Stimulated activated CD8-positive, alpha-beta memory T cell treated with anti-CD3 and anti-CD28 coated beads, Interleukin-12 subunit alpha, Interleukin-12 subunit beta, amount 100 ng/mL, for 24 hours (primary cell): ENCODE measurements around the gene KIF13A.
"Not testable (repeated sequence)": the region's sequence is repeated elsewhere in the genome, so short reads cannot be mapped to it uniquely, and the experiment has no call there.

Experiments used
- DNase-seq: peaks from one replicate; pipeline ENCODE4 v3.0.0-alpha.2; 2020; ENCODE audit errors: extremely low read depth

The KIF13A gene

GRCh38 chr6:17968876-17969275 is 18.6 kb downstream of the KIF13A start:
- no peak for DNase-seq

DNA sequence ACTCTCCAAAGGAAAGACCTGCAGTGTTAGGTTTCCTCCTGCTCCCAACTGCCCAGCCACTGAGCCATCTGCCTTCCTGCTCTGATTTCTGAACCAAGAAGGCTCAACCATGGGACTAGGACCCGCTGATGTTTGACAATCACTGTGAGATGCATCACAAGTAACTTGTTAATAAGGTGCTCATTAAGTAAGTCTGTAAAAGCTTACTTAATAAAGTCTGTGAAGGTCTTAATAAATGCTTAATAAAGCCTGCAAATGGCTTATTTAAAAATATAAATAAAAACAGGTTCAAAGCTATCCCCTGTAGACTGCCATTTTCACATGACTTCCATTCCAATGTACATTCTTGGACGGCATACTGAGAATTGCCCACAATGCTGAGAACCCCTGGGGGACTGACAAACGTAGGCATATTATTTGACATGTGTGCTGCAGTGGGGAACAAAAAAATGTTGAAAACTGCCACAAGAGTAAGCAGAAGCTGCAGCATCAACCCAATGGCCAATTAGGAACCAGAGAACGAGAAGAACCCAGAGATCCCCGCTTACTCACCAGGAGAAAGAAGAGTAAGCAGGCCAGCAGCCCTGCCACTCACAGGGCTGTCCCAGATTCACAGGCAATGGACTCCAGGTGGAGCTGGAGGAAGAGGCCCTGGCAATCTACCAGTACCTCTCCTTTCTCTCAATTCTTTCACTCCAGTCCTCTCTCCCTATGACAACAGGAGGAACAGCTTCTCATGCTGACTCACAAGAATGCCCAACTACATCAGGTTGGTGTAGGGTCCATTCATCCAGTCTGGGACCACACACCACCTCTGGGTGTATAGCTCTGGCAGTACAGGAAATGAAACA is 19.5 kb downstream of the KIF13A start:
- DNase-seq, result no peak

DNA sequence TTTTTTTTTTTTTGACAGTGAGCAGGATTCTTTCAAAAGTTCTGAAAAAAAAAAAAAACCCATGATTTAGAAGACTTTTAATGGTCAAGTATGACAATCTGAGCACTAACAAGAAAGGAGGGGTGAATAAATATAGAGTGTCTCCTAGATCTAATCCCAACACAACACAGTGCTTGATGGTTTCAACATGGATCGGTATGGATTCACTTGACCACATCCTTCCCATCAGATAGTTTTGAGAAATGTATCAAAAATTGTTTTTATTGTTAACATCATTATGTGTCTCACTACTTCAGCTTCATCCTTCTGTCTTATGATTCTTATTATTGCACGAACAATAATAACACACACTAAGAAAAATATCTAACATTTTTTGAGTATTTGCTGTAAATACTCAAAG is 21.0 kb downstream of the KIF13A start:
- DNase-seq, result no peak

GRCh38 chr6:17965397-17965796 is 22.0 kb downstream of the KIF13A start:
- no peak for DNase-seq

DNA sequence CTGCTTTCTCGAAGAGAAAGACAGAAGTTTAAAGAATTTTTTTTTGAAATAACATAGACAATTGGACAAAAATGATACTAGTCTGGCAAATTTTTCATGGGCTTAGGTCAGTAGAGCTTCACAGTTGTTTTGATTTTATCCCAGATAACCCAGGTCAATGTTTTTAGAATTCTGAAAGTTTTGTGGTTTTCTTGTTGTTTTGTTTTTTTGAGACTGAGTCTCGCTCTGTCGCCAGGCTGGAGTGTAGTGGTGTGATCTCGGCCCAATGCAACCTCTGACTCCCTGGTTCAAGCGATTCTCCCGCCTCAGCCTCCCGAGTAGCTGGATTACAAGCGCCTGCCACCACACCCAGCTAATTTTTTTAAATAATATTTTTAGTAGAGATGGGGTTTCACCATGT is 22.8 kb downstream of the KIF13A start:
- no peak for DNase-seq

- DNase-seq, result no peak
Measured at GRCh38 chr6:17962436-17963031, 24.9 kb downstream of the KIF13A start.

DNA sequence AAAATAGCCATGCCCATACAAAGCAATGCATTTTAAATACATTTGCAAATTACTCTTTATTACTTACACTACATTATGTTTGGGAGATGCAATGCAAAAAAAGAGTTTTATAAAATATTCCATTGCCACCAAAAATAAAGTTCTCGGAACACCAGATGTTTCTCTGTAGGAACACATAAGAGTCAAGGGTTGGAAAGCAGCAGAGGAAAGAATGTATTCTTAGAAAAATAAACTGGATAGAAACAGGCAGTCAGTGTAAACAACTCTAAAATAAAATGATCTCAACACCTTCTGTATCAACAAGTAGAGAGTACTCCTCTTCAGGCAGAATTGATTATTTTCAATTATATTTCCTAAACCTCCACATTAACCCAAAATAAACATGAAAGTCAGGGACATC is 28.1 kb downstream of the KIF13A start:
- DNase-seq, result no peak

GRCh38 chr6:17957904-17958620 is 29.4 kb downstream of the KIF13A start:
- DNase-seq, result no peak

DNA sequence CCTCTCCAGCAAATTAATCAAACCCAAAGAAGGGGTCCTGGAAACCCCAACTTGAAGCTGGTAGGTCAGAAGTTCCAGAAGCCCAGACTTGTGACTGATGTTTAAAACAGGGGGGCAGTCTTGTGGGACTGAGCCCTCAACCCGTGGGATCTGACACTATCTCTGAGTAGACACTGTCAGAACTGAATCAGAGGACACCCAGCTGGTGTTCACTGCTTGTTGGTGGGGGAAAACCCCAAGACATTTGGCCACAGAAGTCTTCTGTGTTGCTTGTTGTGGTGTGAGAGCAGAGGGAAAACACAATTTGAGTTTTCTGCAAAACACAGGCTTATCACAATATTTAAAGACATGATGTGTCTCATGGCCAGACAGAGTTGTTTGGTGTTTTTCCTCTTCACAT is 29.9 kb downstream of the KIF13A start:
- DNase-seq, result no peak

- DNase-seq, result no peak
Measured at GRCh38 chr6:17957086-17957485, 30.3 kb downstream of the KIF13A start.

- DNase-seq, result no peak
Measured at GRCh38 chr6:17950095-17950494, 37.3 kb downstream of the KIF13A start.

DNA sequence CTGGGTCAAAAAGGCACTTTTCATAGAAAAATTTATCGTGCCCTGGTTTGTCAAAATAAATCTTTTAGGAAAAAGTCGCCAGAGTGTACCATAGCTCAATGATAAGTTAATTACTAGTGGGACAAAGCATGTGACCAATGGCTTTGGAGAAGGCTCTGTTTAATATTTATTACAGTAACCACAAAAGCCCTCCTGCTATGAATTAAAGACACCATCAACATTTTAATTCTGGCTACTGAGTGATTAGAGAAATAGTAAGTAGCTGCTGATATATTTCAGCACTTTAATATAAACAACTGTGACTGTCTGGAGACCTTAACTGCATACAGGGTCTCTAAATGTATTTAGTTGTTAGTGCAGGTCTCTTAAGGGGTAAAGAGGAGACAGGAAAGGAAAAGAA is 38.3 kb downstream of the KIF13A start:
- no peak for DNase-seq

DNA sequence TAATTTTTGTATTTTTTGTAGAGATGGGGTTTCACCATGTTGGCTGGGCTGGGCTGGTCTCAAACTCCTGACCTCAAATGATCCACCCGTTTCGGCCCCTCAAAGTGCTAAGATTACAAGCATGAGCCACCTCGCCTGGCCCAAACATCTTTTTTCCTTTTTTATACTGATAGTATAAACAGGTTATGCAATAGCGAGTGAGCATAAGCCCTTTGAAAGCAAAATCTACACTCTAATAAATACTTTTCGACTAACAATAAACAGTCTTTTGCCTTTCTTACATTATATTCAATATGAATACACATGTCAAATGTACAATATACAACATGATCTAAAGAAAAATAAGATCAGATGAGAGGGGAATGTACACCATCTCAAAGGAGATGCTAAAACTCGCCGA is 38.7 kb downstream of the KIF13A start:
- no peak for DNase-seq

GRCh38 chr6:17947574-17947973 is 39.9 kb downstream of the KIF13A start:
- DNase-seq, result not testable (repeated sequence)

DNA sequence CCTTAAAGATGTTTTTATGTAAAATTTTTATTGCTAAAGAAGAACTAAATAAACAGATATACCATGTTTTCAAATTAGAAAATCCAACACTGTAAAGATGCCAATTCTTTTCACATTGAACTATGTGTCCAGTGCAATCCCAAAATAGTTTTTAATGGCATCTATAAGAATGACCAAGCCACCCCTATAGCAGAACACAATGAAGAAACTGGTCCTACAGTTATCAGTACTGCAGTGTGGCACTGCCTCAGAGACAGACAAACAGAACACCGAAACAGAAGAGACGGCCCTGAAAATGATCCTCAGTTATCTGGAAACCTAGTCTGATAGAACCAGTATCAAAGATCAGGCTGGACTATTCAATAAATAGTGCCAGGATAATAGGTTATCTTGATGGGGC is 41.9 kb downstream of the KIF13A start:
- no peak for DNase-seq

- no peak for DNase-seq
Measured at GRCh38 chr6:17945111-17945510, 42.3 kb downstream of the KIF13A start.

DNA sequence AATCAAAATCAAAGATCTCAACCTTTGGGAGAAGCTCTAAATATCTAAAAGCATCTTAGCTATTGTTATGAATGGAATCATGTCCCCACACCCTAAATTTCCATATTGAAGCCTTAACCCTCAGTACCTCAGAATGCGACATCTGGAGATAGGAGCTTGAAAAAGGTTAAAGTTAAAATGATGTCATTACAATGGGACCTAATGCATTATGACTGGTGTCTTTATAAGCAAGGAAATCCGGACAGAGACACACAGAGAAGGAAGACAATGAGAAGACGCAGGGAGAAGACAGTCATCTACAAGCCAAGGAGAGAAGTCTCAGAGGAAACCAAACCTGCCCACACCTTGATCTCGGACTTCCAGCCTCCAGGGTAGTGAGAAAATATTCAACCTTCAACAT is 46.1 kb downstream of the KIF13A start:
- DNase-seq, result no peak

DNA sequence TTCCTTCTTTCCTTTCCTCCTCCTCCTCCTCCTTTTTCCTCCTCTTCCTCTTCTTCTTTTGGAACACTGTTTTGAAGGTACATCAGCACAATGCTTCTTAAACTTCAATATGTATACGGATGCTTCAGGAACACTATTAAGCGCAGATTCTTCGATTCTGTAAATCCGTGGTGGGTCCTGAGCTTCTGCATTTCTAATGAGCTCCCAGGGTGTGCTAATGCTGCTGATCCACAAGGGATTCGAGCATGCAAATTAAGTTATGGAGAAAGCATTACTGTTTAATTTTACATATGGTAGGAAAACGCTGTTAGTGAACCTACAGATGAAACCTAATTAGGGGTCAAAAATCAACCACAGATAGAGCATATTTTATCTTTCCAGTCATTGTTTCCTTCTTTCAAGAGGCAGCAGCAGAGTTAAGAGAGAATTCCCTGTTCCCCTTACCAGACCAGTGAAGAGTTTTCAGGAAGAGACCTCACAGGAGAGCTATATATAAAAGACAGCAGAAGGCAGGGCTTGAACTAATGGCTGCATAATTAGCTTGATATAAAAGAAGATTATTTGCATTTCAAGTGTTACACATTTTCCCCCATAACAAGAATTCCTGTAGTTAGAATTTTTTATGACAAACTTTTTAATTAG is 47.2 kb downstream of the KIF13A start:
- no peak for DNase-seq

DNA sequence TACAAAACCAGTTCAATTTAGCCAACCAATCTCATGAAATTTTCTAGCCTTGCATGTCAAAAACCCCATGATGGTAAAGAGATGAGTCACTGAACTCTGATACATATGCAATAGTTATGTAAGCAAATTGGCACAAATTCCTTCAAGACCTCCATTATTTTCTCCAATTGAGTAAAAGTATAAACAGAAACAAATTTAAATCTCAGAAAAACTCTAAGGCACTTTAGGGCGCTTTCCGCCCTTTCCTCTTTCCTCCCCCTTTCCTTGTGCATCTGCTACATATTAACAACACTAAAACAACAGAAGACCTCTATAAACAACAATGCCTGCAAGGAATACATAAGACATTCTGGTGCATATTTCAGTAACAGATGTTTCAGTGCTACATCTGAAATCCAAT is 48.5 kb downstream of the KIF13A start:
- no peak for DNase-seq

- DNase-seq, result no peak
Measured at GRCh38 chr6:17935188-17936149, 52.0 kb downstream of the KIF13A start.

DNA sequence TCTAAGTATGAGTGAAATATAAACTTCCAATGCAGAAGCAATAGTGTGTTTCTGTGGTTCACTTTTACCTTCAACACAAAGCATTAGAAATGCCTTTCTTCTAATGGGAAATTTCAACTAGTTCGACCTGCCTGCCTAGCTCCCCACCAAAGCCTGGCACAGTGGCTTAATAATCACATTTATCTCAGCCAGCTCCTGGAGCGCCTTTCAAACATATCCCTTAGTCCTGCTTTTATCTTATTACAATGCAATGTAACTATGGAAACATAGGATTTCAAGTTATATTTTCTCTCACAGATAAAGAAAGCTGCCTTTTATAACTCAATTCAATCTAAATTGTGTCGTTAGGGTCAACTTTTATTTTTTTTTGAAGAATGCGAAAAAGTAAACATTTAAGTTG is 53.7 kb downstream of the KIF13A start:
- no peak for DNase-seq
